ENCODE results near the gene DDIT4. TPM values are rescaled to one million over a fixed set of nuclear protein-coding genes. Genes with fewer than 3 reads are reported as not detected.

Gene DDIT4
- total and polyA plus RNA-seq, 9 of the 15 experiments (the other 6 are each of a cell fraction or from before 2014, with no cell fraction given): 8.2 to 675 (median 159) TPM

GRCh38 chr10:72291019-72291532 is 17.4 kb downstream of the DDIT4 start (continued):
- TF ChIP-seq ZFP36 (IDR thresholded peaks at IDR 0.05; ENCODE audit: low read depth, low read length, partially characterized antibody): peak; percentile 88
- TF ChIP-seq VEZF1 (CRISPR knock-in tag; IDR thresholded peaks at IDR 0.05): peak; percentile 70
- TF ChIP-seq RAD51 (IDR thresholded peaks at IDR 0.05; ENCODE audit: borderline replicate concordance, low read depth): no peak
- no peak for TF ChIP-seq MIER1 (IDR thresholded peaks at IDR 0.05; ENCODE audit: low read depth)
- peak in 1 of 2 experiments; percentile 22 for TF ChIP-seq AFF1 (IDR thresholded peaks at IDR 0.05; ENCODE audit: low read depth in 1 of 2, partially characterized antibody in 2 of 2)
- TF ChIP-seq MECOM (CRISPR knock-in tag; IDR thresholded peaks at IDR 0.05): 0 out of 2 replicates have a peak, but pooled peaks have one; percentile 5
- TF ChIP-seq RBM25 (IDR thresholded peaks at IDR 0.05; ENCODE audit: low read depth, low read length, severe bottlenecking): peak; percentile 71
- 0 out of 2 replicates have a peak, but pooled peaks have one; percentile 30 for TF ChIP-seq BCL6 (CRISPR knock-in tag; IDR thresholded peaks at IDR 0.05)
- TF ChIP-seq SETDB1 (IDR thresholded peaks at IDR 0.05; ENCODE audit: low read length): no peak
- peak; percentile 17; the same call in 1 of the 2 replicates for TF ChIP-seq CREM (IDR thresholded peaks at IDR 0.05; ENCODE audit: low read depth)
- TF ChIP-seq, protein P1, sequence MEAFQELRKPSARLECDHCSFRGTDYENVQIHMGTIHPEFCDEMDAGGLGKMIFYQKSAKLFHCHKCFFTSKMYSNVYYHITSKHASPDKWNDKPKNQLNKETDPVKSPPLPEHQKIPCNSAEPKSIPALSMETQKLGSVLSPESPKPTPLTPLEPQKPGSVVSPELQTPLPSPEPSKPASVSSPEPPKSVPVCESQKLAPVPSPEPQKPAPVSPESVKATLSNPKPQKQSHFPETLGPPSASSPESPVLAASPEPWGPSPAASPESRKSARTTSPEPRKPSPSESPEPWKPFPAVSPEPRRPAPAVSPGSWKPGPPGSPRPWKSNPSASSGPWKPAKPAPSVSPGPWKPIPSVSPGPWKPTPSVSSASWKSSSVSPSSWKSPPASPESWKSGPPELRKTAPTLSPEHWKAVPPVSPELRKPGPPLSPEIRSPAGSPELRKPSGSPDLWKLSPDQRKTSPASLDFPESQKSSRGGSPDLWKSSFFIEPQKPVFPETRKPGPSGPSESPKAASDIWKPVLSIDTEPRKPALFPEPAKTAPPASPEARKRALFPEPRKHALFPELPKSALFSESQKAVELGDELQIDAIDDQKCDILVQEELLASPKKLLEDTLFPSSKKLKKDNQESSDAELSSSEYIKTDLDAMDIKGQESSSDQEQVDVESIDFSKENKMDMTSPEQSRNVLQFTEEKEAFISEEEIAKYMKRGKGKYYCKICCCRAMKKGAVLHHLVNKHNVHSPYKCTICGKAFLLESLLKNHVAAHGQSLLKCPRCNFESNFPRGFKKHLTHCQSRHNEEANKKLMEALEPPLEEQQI (IDR thresholded peaks at IDR 0.05): no peak
- peak; percentile 36; the same call in 1 of the 2 replicates for TF ChIP-seq ZNF584 (CRISPR knock-in tag; IDR thresholded peaks at IDR 0.05; ENCODE audit: low read depth)
- TF ChIP-seq, protein P2, sequence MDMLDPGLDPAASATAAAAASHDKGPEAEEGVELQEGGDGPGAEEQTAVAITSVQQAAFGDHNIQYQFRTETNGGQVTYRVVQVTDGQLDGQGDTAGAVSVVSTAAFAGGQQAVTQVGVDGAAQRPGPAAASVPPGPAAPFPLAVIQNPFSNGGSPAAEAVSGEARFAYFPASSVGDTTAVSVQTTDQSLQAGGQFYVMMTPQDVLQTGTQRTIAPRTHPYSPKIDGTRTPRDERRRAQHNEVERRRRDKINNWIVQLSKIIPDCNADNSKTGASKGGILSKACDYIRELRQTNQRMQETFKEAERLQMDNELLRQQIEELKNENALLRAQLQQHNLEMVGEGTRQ (CRISPR knock-in tag; IDR thresholded peaks at IDR 0.05): no peak
- TF ChIP-seq MTA3 (IDR thresholded peaks at IDR 0.05; ENCODE audit: borderline replicate concordance): peak; percentile 86
- no peak for TF ChIP-seq NBN (IDR thresholded peaks at IDR 0.05; ENCODE audit: low read depth)
- peak in 1 of 2 experiments; percentile 57; a peak in 1 of 4 replicates for TF ChIP-seq SRF (CRISPR knock-in tag; IDR thresholded peaks at IDR 0.05)
- peak; percentile 54 for TF ChIP-seq RBBP5 (IDR thresholded peaks at IDR 0.05; ENCODE audit: borderline replicate concordance, insufficient read depth, low read length, poor library complexity, severe bottlenecking)
- TF ChIP-seq MBD2 (IDR thresholded peaks at IDR 0.05; ENCODE audit: borderline replicate concordance, low read depth): peak; percentile 59; the same call in 1 of the 2 replicates
- TF ChIP-seq FOXA1 (IDR thresholded peaks at IDR 0.05; ENCODE audit: borderline replicate concordance): no peak
